ENCODE data around the gene RASA3. TPM values are rescaled to one million over a fixed set of nuclear protein-coding genes. Genes with fewer than 3 reads are reported as not detected.

The RASA3 gene
- total RNA-seq, 2 donors from 2014 or later = 8.6 to 12.5 TPM

DNA sequence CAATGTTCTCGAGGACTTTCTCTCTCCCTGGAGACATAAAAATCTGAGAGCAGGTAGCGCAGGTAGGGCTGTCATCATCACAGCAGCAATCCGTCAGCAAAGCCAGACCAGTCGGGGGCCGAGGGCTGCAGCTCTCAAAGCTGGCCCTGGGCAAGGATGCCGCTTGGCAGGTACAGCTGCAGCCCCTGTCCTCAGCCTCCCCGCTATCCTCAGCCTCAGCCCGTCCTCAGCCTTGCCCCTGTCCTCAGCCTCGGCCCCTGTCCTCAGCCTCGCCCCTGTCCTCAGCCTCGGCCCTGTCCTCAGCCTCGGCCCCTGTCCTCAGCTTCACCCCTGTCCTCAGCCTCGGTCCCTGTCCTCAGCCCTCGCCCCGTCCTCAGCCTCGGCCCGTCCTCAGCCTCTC is 169.4 kb downstream of the RASA3 start:
- H3K4me3 ChIP-seq = no peak overlapping the region
- no peaks in the 10 kb centered on the region for H3K36me3 ChIP-seq
- TF ChIP-seq, protein P1, sequence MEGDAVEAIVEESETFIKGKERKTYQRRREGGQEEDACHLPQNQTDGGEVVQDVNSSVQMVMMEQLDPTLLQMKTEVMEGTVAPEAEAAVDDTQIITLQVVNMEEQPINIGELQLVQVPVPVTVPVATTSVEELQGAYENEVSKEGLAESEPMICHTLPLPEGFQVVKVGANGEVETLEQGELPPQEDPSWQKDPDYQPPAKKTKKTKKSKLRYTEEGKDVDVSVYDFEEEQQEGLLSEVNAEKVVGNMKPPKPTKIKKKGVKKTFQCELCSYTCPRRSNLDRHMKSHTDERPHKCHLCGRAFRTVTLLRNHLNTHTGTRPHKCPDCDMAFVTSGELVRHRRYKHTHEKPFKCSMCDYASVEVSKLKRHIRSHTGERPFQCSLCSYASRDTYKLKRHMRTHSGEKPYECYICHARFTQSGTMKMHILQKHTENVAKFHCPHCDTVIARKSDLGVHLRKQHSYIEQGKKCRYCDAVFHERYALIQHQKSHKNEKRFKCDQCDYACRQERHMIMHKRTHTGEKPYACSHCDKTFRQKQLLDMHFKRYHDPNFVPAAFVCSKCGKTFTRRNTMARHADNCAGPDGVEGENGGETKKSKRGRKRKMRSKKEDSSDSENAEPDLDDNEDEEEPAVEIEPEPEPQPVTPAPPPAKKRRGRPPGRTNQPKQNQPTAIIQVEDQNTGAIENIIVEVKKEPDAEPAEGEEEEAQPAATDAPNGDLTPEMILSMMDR (IDR thresholded peaks at IDR 0.05) = no peak
- TF ChIP-seq POLR2A (IDR thresholded peaks at IDR 0.05) = no peak
- intact Hi-C loops (cut with DNase I) = no loop called here
- H3K27ac ChIP-seq = no peak overlapping the region
- no peaks in the 10 kb centered on the region for H3K27me3 ChIP-seq (replicated peaks; ENCODE audit: insufficient read depth)
- no peaks in the 10 kb centered on the region for H3K4me1 ChIP-seq (replicated peaks)
- no peaks in the 10 kb centered on the region for H3K9me3 ChIP-seq
- no peak for DNase-seq (ENCODE audit: low spot score)
- WGBS = 82% methylated on average over 16 of the region's 17 CpGs

DNA sequence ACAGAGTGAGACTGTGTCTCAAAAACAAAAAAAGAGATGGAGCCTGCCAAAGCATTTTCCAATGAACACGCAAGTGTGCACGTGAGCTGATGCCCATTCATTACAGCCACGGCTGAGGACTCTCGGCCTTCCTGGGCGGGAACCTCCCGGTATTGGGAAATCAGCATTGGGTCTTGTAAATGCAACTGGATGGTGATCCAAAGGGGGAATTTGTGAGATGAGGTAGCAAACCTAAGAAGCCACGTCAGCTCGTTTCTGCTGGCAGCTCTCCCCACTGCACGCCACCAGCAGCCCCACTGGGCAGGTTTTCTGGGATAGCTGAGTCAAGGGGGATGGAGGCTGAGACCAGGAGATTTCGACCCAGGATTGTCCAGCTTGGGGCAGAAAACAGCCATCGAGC is 170.0 kb downstream of the RASA3 start:
- no peak overlapping the region for H3K4me3 ChIP-seq
- intact Hi-C loops (cut with DNase I) = no loop called here
- H3K27me3 ChIP-seq (replicated peaks; ENCODE audit: insufficient read depth) = no peaks in the 10 kb centered on the region
- DNase-seq (ENCODE audit: low spot score) = no peak
- TF ChIP-seq POLR2A (IDR thresholded peaks at IDR 0.05) = no peak
- TF ChIP-seq, protein P1 (IDR thresholded peaks at IDR 0.05) = no peak
- TF ChIP-seq POLR2AphosphoS5 (IDR thresholded peaks at IDR 0.05) = no peak
- whole genome bisulfite sequencing = 86% methylated on average over 11 of the region's 11 CpGs
- H3K4me1 ChIP-seq (replicated peaks) = no peaks in the 10 kb centered on the region
- no peaks in the 10 kb centered on the region for H3K9me3 ChIP-seq
- no peak overlapping the region for H3K27ac ChIP-seq
- no peaks in the 10 kb centered on the region for H3K36me3 ChIP-seq

DNA sequence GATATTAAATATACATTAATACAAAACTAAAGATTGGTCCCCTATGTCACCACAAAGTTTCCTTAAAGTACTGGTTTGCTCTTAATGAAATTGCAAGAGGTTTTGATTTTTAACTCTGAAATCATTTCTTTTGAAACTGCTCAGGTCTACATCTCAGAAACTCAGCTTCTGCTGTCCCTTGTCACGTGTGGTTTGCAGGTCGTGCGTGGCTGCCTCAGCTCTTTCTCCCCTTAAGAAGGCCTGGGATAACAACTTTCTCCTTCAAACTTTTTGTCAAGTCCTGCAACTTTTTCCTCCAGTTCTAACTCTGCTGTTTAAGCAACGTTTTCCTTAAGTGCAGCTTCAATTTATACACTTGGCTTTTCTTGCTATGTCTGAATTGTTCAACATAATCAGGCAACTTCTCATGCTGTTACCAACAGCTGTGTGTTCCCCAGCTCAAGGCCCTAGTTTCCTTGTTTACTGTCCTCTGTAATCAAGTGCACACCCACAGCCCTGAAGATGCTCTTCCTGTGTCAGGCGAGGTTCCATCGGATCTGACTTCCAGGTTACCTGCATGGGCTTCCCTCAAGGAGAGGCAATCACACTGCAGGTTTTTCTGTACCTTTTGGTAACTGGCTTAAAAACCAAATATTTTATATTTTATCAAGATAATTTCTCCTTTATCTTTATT is 172.0 kb downstream of the RASA3 start:
- no peaks in the 10 kb centered on the region for H3K9me3 ChIP-seq
- no peaks in the 10 kb centered on the region for H3K27me3 ChIP-seq (replicated peaks; ENCODE audit: insufficient read depth)
- no peaks in the 10 kb centered on the region for H3K4me1 ChIP-seq (replicated peaks)
- DNase-seq (ENCODE audit: low spot score) = no peak
- no peak overlapping the region for H3K27ac ChIP-seq
- no peaks in the 10 kb centered on the region for H3K36me3 ChIP-seq
- no peak for TF ChIP-seq POLR2A (IDR thresholded peaks at IDR 0.05)
- TF ChIP-seq, protein P1 (IDR thresholded peaks at IDR 0.05) = no peak
- no peak for TF ChIP-seq POLR2AphosphoS5 (IDR thresholded peaks at IDR 0.05)
- H3K4me3 ChIP-seq = no peak overlapping the region
- intact Hi-C loops (cut with DNase I) = no loop called here
- 74% methylated on average over 6 of the region's 6 CpGs for WGBS

DNA sequence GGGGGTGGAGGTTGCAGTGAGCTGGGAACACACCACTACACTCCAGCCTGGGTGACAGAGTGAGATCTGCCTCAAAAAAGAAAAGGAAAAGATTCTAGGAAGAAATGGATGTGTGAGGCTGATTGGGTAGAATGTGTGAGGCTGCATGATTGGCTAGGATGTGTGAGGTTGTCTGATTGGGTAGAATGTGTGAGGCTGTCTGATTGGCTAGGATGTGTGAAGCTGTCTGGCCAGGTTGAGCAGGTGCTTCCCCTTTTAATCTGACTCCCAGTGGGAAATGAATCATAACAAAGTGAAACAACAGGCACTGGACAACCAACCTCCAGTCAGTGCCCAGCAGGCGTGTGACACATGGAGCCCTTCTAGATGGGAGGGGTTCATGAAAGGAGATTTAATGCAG is 173.2 kb downstream of the RASA3 start:
- WGBS = 81% methylated on average over 1 of the region's 1 CpG
- H3K27ac ChIP-seq = no peak overlapping the region
- H3K9me3 ChIP-seq = no peaks in the 10 kb centered on the region
- no peaks in the 10 kb centered on the region for H3K36me3 ChIP-seq
- no peak overlapping the region for H3K4me3 ChIP-seq
- DNase-seq (ENCODE audit: low spot score) = no peak
- TF ChIP-seq POLR2A (IDR thresholded peaks at IDR 0.05) (no peak), POLR2AphosphoS5 (IDR thresholded peaks at IDR 0.05) (no peak)
- TF ChIP-seq, protein P1 (IDR thresholded peaks at IDR 0.05) = no peak
- no peaks in the 10 kb centered on the region for H3K4me1 ChIP-seq (replicated peaks)
- H3K27me3 ChIP-seq (replicated peaks; ENCODE audit: insufficient read depth) = no peaks in the 10 kb centered on the region
- intact Hi-C loops (cut with DNase I) = no loop called here

DNA sequence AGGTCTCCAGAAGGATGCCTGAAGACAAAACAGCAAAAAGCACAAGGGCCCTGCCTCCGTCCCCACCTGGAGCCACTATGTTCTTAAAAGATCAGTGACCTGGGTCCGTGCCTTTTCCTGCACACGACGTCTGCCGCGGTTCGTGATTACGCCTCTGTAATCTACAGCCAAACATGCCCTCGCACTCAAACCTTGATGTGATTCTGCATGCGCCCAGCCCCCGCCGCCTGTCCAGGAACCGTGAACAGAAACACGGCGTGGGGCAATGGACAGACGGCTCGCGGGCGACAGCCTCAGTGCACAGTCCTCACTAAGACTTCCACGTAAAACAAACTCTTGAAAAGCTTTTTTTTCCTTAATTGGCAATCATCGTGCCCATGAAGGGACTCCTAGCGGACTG is 174.1 kb downstream of the RASA3 start:
- intact Hi-C loops (cut with DNase I) = no loop called here
- Histone ChIP-seq H3K9me3 (no peaks in the 10 kb centered on the region), H3K4me1 (replicated peaks) (no peaks in the 10 kb centered on the region), H3K27ac (no peak overlapping the region), H3K4me3 (no peak overlapping the region), H3K27me3 (replicated peaks; ENCODE audit: insufficient read depth) (no peaks in the 10 kb centered on the region), H3K36me3 (no peaks in the 10 kb centered on the region)
- no peak for DNase-seq (ENCODE audit: low spot score)
- WGBS = 93% methylated on average over 22 of the region's 22 CpGs
- TF ChIP-seq POLR2AphosphoS5 (IDR thresholded peaks at IDR 0.05) (no peak), POLR2A (IDR thresholded peaks at IDR 0.05) (no peak)
- TF ChIP-seq, protein P1 (IDR thresholded peaks at IDR 0.05) = no peak
